Kidney epithelial cell (primary cell): ENCODE results near the gene CCDC63. TPM values are rescaled to one million over a fixed set of nuclear protein-coding genes. Genes with fewer than 3 reads are reported as not detected.

Source experiments
- DNase-seq: peaks from one replicate; pipeline ENCODE4 v3.0.0-alpha.2; 2010; ENCODE audit warnings: low read depth
- H3K27me3 ChIP-seq: 2 replicates; pipeline ENCODE4 v1.6.0; 2011; ENCODE audit warnings: low read length; ENCODE audit not compliant: control insufficient read depth, insufficient read depth
- H3K36me3 ChIP-seq: 2 replicates; pipeline ENCODE4 v1.5.1; 2011; ENCODE audit warnings: low read length; ENCODE audit not compliant: control insufficient read depth, insufficient read depth
- H3K4me3 ChIP-seq: 2 replicates; pipeline ENCODE4 v1.5.1; 2011; ENCODE audit warnings: low read depth, mild to moderate bottlenecking, control low read depth, low read length
- CTCF ChIP-seq: IDR thresholded peaks from 2 replicates; pipeline ENCODE4 v1.5.1; 2011; ENCODE audit warnings: mild to moderate bottlenecking, moderate library complexity, low read length, control low read depth, inconsistent platforms; ENCODE audit not compliant: insufficient read depth, poor library complexity, severe bottlenecking
- total RNA-seq: library from RNA; depleted of rRNA; stranded (reverse); fragments of >200 nt; gene quantifications from 2 replicates; pipeline ENCODE4 v1.2.3, GENCODE V29; 2015

The CCDC63 gene
- total RNA-seq, 1 donor from 2014 or later, result not detected

- H3K27me3 ChIP-seq, result no peaks in the 10 kb centered on the region
- no peaks in the 10 kb centered on the region for H3K36me3 ChIP-seq
- no peak for DNase-seq
- no peak for TF ChIP-seq CTCF
- no peak overlapping the region for H3K4me3 ChIP-seq
Observed at GRCh38 chr12:110885152-110885840, 38.5 kb downstream of the CCDC63 start.

GRCh38 chr12:110888256-110888991, 41.6 kb downstream of the CCDC63 start:
- Histone ChIP-seq H3K27me3 (no peaks in the 10 kb centered on the region), H3K36me3 (no peaks in the 10 kb centered on the region), H3K4me3 (no peak overlapping the region)
- no peak for TF ChIP-seq CTCF
- no peak for DNase-seq

- no peaks in the 10 kb centered on the region for H3K36me3 ChIP-seq
- H3K4me3 ChIP-seq, result no peak overlapping the region
- TF ChIP-seq CTCF, result no peak
- no peaks in the 10 kb centered on the region for H3K27me3 ChIP-seq
- no peak for DNase-seq
Observed at GRCh38 chr12:110889361-110889760, 42.6 kb downstream of the CCDC63 start.

- no peak for DNase-seq
- Histone ChIP-seq H3K4me3 (no peak overlapping the region), H3K36me3 (no peaks in the 10 kb centered on the region), H3K27me3 (no peaks in the 10 kb centered on the region)
- TF ChIP-seq CTCF, result no peak
Observed at GRCh38 chr12:110893956-110894355, 47.2 kb downstream of the CCDC63 start.

- TF ChIP-seq CTCF, result no peak
- no peak for DNase-seq
- H3K36me3 ChIP-seq, result no peaks in the 10 kb centered on the region
- H3K4me3 ChIP-seq, result no peak overlapping the region
- H3K27me3 ChIP-seq, result no peaks in the 10 kb centered on the region
Observed at GRCh38 chr12:110896559-110896958, 49.8 kb downstream of the CCDC63 start.
